ENCODE data around the gene GALNT14.
A peak's percentile ranks its signal among the peaks of the same experiment; 100 is the strongest.

GALNT14 gene

DNA sequence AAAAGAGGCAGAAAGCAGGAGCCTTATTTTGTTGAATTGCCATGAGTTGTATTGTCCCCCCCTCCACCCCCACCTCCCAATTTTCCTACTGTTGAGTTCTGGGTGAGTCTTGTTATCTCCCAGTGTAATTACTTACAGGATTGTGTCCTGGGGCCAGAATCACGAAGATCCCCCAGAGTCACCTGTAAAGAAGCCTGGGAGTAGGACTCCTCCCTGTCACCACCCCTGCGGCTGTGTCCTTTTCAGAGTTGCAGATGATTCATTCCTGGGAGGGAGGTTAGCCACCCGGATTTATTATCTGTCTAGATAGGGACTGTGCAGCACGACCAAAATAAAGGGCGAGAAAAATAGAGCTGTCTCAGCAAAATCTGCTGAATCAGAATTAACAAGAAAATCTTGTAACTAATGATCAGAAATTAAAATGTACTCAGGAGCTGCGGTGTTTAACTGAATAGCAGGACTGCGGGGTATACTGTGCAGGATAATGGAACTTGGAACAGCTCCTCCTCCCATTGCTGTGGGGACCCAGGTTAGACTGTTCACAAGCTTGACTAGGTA lies 249.3 kb downstream of the GALNT14 start:
- DNase-seq (ENCODE audit: low read depth): no peak

DNA sequence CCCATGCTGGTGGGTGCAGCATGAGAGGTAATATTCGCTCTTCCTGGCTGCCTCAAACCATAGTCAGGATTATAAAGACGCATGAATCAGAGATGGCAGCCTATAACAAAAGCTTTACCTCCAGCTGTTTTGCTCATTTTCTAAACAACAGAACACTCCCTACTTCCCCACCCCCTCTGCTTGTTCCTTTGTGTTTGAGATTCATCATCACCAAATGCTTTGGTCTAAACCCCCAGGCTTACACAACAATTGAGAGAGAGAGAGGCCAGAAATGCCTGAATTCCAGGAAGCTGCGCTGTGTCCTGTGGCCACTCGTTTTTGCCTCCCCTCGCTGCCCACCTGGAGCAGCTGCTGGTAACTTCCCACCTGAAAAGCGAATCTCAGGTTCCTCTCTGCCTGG lies 252.2 kb downstream of the GALNT14 start:
- DNase-seq (ENCODE audit: low read depth): no peak

- no peak for DNase-seq (ENCODE audit: low read depth)
Observed at GRCh38 chr2:30883822-30884221, 254.4 kb downstream of the GALNT14 start.

- DNase-seq (ENCODE audit: low read depth): no peak
Observed at GRCh38 chr2:30883184-30883583, 255.1 kb downstream of the GALNT14 start.

GRCh38 chr2:30880516-30880915 lies 257.7 kb downstream of the GALNT14 start:
- DNase-seq (ENCODE audit: low read depth): no peak

GRCh38 chr2:30877833-30878232 lies 260.4 kb downstream of the GALNT14 start:
- no peak for DNase-seq (ENCODE audit: low read depth)

GRCh38 chr2:30872797-30873196 lies 265.4 kb downstream of the GALNT14 start:
- no peak for DNase-seq (ENCODE audit: low read depth)

DNA sequence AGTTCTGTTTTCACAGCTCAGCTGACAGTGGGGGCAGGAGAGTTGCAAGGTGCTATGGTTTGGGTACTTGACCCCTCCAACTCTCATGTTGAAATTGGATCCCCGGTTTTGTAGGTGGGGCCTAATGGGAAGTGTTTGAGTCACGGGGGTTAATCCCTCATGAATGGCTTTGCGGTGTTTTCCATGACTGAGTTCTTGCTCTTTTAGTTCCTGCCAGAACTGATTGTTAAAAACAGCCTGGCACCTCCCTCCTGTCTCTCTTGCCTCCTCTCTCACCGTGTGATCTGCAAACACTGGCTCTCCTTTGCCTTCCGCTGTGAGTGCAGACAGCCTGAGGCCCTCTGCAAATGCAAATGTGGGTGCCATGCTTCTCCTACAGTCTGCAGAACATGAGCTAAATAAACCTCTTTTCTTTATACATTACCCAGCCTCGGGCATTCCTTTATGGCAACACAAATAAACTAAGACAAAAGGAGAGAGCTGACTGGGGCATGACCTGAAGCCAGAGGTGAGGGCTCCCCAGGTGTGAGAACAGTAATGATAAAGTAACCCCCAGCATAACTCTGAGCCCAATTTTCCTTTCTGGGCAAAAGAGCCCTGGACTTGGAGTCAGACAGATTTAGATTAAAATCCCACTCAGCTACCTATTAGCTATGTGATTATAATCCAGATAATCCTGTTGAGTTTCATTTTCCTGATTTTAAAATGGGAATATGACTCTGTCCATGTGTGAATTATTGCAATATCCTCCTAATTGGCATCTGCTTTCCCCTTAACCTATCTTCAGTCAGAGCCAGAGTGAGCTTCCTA lies 266.1 kb downstream of the GALNT14 start:
- no peak for DNase-seq (ENCODE audit: low read depth)

DNA sequence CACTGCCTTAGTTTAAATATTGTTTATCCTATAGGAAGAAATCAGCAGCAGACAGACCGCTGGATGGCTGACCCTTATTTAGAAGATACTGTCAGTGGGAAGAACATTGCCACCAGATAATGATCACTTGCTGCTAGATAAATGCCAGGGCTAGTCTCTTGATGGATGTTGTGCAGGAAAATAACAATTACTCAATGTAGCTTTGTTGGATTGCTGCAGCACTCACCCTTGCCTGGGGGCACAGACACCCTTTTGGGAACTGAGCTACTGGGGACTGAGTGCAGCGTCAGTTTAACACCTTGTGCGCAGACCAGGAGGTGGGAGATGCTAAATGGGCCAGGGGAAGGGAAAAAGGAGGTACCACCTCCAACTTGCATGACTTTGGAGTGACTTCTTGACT lies 266.8 kb downstream of the GALNT14 start:
- no peak for DNase-seq (ENCODE audit: low read depth)

DNA sequence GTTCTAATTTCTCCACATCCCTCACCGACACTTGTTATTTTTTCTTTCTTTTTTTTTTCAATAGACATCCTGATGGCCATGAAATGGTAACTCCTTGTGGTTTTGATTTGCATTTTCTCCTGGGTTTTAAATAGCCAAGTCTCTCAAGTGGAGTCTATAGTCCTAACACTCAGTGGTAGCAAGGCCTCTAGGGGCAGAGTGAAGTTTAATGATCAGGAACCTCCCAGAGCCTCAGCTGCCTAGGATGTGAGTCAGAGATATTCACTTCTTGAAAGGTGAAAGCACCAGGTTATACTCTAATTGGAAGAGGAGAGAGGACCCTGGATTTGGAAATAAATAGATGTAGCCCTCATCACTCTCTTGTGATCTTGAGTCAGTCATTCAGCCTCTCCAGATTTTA lies 268.3 kb downstream of the GALNT14 start:
- DNase-seq (ENCODE audit: low read depth): no peak

DNA sequence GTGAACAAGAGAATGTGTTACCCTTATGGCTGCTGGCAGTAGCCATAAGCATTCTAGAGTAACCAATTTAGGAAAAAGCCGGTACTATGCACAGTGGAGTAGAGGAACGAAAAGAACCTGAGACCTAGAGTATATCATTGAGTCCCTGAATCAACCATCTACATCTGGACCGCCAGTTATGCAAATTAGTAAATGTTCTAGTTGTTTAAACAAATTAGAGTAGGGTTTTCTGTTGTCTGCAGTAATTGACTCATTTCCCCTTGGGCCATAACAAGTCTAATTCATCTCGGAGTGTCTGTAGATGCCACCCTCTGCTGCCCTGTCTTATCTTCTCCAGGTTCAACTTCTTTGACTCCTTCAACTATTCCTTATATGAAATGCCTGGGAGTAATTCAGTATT lies 270.9 kb downstream of the GALNT14 start:
- DNase-seq (ENCODE audit: low read depth): no peak

DNA sequence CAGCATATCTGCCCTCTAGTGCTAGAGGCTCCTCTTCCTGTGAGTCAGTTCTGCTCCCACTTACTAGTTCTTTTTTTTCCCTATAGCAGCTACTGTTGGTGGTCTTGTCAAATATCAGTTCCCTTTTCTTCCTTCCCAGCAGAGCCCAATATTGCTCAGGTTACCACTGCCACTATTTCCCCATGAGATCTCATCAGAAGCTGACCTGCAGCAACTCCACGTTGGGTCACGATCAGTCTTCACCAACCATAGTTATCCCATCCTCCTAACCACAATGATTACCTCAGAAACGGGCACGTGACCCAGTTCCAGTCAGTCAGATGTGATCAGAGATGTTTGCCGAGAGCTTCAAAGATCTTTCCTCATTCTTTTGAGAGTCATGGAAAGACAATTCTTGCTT lies 271.3 kb downstream of the GALNT14 start:
- DNase-seq (ENCODE audit: low read depth): no peak

GRCh38 chr2:30865892-30866681 lies 272.2 kb downstream of the GALNT14 start:
- DNase-seq (ENCODE audit: low read depth): no peak

DNA sequence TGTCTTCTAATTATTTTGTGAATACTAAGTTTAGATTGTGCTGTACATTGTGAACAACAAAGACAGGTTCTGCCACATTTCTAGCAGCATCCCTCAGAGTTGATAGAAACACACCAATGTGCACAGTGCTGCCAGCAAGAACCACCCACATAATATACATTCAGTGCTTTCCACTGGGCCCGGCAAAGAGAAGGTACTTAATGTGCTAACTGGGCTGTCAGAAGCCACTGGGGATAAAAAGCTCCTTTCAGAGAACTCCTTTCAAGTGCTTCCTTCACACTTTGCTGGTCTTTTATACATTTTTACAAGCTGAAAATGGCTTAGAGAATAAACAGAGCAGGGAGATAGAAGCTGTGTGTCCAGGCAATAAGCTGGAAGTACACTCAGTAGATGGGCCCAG lies 273.0 kb downstream of the GALNT14 start:
- no peak for DNase-seq (ENCODE audit: low read depth)

DNA sequence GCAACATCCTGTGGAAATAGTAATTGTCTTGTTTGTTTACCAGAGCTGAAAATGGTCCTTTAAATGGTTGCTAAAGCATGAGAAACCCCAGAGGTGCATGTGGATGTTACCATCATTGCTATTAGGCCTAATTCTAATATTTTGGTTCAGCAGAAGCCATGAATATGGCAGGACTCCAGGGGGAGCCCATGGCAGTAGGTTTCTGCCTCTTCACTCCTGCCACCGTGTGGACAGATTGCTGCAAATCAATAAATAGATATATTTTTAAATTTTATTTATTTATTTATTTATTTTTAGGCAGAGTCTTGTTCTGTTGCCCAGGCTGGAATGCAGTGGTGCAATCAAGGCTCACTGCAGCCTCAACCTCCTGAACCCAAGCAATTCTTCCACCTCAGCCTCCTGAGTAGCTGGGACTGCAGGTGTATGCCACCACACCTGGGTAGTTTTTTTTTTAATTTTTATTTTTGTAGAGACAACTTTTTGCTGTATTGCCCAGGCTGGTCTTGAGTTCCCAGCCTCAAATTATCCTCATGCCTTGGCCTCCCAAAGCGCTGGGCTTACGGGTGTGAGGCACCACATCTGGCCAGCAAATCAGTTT lies 276.1 kb downstream of the GALNT14 start:
- peak; percentile 25 for DNase-seq (ENCODE audit: low read depth)

- no peak for DNase-seq (ENCODE audit: low read depth)
Observed at GRCh38 chr2:30860726-30861125, 277.5 kb downstream of the GALNT14 start.

All from amniotic epithelial cell (primary cell).